GM21360 (cell line): ENCODE measurements around the gene ARHGAP21.

ENCODE experiments used
- ATAC-seq: cut with Tn5 transposase; IDR thresholded peaks from one replicate; pipeline ENCODE4 v1.9.1; 2021; ENCODE audit warnings: mild to moderate bottlenecking, moderate library complexity; ENCODE audit not compliant: unreplicated experiment

ARHGAP21 gene

DNA sequence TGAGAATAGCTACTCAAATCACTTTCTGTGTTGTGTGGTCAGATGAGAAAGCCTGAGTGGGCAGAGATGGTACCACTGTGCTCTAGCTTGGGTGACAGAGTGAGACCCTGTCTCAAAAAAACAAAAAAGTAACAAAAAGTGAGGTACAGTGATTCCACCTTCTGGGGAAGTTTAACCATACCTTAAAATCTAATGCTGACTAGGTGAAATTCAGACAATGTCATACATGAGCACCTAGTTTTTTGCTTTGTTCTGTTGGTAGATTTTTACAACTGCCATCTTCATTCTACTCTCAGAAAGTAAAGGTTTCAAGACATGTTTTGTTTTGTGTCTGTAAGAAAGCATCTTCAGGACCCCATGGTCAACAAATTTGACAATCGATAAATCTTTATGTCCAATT lies 144.2 kb downstream of the ARHGAP21 start:
- ATAC-seq = no peak

DNA sequence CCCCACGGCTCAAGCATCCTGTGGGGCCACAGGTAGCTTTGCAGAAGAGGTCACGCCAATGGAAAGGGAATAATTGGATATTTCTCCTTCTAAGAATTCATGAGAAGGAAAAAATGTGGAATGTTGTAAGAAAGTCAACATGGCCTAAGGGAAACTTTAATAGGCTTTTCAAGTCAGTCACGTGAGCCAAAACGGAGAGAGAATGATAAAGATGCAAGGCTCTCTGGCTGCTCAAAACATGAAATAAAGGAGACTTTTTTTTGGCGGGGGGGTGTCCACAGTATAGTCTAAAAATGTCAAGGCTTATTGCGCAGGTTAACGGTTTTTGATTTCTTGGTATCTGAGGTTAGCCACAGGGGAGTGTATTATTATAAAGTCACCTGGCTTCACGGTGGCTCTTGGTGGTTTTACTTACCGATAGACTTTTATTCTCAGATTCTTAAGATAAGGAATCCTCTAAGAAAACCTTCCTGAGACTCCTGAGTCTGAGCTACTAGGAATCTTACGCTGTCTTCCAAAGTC lies 148.1 kb downstream of the ARHGAP21 start:
- no peak for ATAC-seq

DNA sequence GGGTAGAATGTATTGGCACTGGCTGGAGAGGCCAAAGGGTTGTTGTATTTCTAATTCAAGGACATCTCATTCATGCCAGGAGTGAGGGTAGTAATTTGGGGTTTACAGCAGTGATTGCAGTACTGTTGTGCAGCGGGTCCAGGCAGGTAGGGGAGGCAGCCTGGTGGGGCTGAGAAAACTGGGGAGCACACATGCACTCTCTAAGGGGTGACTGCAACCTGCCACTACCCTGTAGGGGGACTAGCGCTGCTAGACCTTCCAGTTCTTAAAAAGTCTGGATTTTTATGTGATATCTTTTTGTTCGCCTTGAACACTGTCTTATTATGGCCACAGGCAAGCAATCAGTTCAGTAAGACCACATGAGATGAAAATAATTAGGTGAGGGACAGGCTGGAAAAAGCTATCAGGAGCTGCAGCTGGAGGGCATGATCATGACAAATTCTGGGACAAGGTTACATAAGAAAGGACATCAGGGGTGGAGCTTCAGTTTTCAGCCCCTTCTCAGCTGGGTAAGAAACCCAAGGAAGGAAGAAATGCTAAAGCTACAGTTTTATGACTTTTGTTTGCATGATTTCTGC lies 149.0 kb downstream of the ARHGAP21 start:
- ATAC-seq = no peak

DNA sequence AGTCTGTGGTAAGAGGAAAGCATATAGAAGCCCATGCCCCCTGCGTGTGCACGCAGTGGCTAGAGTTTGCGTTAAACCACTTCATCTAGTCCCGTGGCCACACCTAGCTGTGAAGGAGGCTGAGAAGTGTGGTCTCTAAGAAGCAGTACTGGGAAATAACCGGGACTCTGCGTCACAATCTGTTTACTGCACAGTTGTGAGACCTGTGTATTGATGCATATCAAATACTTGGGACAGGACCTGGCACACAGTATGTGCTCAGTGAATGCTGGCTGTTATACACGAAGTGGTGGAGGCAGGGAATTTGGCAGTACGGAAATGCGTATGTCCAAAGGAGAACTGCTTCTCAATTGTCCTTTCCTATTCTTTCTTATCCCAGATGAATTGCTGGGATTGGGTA lies 149.5 kb downstream of the ARHGAP21 start:
- ATAC-seq = no peak

DNA sequence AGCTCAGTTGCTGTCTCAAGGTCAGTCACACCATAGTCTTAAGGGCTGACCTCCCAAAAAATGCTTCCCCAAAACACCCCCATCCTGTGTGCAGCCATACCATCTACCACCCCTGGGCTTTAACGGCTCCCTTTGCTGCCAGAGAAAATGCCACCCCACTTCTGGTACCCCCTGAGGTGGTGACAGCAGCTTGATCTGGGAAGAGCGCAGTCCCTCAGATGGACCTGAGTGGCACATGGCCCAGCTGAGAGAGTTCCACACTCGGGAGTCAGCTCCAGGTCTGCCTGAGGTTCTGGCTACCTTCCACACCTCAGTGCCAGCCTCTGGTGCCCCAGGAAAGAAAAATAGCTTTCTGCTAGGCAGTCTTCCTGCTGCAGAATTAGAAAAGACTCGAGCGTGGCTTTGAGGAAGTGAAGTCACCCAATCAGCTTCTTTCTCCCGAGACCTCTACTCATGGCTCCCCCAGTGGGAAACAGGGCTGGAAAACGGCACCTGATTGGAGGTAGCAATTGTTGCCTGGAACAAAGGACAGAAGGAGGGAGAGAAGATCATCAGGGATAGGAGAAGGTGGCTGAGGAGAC lies 151.7 kb downstream of the ARHGAP21 start:
- no peak for ATAC-seq

DNA sequence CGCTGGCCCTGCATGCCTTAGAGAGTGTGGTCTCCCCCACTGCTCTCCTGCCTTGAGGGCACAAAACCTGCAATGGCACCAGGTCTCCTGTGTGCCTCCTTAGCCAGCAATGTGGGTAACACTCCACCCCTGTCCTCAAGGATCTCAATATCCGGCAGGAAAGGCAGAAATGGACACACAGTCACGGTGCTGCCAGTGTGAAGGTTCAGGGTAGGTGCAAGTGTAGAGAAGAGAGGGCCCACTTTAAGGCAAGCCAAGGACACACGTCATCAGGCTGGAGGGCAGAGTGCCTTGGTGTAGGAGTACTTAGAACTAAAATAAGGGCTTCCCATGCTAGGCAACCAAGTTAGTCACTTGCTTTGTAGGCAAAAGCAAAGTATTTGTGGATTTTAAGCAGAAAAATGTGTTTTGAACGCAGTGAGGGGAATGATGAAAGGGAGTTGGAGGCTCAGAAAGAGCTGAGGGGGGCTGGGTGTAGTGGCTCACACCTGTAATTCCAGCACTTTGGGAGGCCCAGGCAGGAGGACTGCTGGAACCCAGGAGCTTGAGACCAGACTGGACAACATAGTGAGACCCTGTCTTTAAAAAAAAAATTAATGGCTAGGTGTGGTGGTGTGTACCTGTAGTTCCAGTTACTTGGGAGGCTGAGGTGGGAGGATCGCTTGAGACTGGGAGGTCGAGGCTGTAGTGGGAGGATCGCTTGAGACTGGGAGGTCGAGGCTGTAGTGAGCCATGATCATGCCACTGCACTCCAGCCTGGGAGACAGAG lies 152.8 kb downstream of the ARHGAP21 start:
- no peak for ATAC-seq

DNA sequence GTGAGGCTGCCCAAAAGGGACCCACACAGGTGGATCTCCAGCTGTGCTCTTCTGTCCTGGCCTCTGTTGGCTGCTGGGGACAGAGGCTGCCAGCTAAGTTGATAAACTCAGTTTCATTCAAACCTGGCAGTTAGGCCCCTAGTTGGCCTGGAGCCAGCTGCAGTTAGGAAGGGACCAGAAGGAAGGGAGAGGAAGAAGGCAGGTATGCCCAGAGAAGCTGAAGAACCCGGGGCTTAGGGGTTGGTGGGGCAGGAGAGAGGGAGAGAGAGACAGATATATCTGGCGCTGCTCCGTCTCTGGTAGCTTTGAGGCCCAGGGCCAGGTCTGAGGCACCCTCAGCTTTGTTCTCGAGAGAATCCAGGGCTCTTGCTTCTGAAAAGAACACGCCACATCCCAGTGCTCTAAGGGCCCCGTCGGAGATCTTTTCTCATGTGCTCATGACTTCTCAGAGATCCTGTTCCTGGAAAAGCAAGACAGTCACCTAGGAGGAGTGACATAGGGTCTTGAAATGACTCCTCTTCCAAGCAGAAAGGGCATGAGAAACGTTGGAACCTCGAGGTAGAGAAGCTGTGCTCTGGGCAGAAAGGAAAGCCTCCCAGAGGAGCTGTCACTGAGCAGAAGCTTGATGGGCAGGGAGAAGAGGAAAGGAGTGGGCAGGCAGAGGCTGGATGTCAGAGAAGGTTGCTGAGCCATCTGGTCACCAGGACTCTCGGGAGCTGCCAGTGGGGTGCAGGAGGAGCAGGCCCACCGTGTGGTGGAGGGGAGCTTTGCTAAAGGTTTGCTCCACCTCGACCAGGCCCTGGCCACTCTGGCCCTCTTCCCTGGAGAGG lies 153.6 kb downstream of the ARHGAP21 start:
- no peak for ATAC-seq

DNA sequence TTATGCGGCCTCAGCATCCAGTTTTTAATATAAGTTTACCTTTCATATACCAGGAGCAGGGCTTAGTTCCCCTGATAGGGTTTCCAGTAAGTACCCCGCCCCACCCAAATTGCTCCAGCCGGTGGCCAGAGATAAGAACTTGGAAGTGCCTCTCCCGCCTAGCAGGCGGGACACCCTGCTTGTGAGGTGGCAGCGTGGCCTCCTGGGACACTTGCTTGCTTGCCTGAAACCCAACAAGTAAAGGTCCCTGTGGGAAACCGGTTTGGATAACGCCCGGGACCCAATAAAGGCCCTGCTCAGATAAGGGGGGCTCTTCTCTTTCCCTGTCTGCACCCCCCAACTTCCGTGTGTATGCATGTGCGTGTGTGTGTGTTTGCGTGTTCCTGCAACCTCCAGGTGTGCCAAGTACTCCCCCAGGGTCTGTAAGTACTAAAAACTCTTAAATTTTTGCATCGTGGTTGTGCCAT lies 154.3 kb downstream of the ARHGAP21 start:
- no peak for ATAC-seq

DNA sequence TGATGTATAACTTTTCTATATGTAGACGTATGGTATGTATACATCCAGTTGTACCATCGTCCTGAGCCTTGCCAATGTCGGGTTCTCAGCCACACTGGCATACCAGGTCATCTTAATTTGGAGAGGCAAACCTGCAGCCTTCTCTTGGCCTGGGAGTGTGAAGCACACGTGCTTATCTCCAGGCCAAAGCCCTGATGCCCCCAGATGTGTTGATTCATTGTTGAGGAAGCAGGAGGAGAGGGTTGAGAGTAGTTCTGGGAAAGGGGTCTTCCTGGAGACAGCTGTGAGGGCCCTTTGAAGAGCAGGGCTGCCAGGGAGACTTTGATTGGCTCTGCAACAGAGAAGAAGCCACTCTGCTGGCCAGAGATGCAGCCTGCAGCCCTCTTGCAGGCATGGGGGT lies 155.6 kb downstream of the ARHGAP21 start:
- no peak for ATAC-seq

DNA sequence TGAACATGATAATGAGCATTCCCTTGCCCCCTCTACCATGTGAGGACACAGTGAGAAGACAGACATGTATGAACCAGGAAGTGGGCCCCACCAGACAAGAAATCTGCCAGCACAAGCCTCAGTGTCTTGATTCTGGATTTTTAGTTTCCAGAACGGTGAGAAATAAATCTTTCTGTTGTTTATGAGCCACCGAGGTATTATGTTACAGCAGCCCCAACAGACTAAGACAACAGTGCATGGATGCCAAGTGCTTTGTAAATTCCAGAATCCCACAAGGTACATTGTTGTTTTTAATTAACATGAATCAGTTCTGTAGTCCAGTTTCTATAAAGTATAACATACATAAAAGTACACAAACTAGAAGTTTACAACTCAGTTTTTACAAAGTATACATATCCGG lies 162.2 kb downstream of the ARHGAP21 start:
- ATAC-seq = no peak

DNA sequence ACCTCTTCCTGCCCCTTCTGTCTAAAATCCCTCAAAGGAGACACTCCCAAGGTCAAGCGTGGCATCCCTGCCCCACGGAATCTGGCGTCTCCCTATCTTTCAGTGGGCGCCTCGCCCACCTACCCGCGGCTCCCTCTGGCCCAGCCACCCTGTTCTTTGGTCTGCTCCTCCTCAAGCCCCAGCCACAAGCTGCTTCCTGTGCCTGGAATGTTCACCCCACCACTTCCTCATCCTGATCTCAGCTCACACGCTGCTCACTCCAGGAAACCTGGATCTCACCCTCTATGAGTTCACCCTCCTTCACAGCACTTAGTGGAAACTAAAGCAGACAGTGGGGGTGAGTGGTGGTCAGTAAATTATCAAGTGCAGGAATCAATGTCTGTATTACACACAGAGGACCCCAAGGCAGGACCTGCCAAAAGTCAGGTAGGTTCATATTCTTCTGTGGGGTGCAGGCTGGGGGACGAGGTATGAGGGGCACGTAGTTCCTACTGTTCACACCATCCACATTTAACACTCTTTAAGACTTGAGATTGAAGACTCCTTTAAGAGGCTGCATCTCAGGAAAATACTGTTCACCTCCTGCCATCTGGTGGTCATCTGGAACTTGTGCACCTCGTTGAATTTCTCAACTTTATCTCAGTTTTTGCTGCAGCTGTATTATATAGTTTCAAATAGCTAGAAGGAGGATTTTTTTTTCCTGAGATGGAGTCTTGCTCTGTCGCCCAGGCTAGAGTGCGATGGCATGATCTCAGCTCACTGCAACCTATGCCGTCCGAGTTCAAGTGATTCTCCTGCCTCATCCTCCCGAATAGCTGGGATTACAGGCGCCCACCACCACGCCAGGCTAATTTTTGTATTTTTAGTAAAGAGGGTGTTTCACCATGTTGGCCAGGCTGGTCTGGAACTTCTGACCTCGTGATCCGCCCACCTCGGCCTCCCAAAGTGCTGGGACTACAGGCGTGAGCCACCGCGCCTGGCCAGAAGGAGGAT lies 166.6 kb downstream of the ARHGAP21 start:
- peak; percentile 69 for ATAC-seq

DNA sequence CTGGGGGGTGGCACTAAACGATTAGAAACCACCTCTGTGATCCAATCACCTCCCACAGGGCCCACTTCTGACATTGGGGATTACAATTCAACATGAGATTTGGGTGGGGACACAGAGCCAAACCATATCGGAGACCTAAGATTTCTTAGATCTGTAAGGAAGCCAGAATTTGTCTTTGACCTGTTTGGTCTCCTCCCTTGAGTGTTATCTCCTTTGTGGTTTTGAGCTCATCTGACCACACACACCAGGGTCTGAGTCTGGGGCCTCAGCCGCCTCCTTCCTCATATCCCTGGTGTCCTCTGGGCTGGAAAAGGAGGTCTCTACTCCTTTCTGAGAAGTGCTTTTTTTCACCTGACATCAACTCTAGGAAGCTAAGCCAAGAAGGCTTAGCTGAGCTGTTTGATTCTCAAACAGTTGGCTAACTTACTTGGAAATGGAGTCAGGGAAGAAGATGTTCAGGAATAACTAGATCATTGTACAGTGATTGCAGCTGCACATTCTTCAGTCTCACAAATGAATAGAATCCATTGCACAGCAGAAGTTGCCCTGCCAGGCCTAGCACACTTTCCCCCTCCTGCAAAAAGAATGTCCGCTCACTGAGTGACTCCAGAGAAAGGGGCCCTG lies 167.4 kb downstream of the ARHGAP21 start:
- ATAC-seq = no peak

DNA sequence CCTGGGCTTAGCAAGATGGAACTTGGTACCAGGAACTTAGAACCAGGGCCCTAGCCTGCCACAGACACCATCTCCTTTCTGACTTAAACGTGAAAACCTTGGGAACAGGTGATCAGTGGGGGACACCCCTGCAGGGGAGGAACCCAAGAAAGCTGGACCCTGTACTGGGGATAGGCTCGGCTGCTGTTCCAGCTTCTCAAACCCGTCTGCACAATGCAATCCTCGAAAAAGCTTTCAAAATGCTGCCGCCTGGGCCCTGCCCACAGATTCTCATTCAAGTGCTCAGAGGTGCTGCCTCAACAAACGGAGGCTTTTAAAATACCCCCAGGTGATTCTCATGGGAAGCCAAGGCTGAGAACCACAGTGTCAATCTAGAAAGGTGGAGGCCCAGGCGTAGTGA lies 169.7 kb downstream of the ARHGAP21 start:
- ATAC-seq = no peak

DNA sequence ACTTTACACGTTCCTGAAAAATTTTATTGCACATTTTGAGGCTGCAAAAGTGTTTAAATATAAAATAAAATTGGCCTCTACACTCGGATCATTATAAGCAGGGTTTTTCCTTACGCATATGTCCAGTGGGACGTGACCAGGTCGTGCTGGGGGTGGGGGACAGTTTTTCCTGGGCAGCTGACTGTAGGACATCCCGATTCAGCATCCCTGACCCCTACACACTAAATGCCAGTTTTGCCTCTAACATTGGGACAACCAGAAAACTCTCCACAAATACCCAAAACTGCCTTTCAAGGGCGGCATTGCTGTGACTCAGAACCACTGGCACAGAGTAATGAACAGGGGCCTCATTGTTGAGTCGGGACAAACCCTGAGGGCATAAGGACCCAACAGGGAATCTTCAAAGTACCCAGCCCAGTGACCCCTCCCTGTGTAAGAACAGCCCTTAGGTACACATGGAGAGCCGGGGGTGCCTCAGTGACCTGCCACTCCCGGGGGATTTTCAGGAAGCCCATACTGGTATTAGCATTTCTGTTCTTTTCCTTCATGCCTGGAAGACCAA lies 170.6 kb downstream of the ARHGAP21 start:
- no peak for ATAC-seq

DNA sequence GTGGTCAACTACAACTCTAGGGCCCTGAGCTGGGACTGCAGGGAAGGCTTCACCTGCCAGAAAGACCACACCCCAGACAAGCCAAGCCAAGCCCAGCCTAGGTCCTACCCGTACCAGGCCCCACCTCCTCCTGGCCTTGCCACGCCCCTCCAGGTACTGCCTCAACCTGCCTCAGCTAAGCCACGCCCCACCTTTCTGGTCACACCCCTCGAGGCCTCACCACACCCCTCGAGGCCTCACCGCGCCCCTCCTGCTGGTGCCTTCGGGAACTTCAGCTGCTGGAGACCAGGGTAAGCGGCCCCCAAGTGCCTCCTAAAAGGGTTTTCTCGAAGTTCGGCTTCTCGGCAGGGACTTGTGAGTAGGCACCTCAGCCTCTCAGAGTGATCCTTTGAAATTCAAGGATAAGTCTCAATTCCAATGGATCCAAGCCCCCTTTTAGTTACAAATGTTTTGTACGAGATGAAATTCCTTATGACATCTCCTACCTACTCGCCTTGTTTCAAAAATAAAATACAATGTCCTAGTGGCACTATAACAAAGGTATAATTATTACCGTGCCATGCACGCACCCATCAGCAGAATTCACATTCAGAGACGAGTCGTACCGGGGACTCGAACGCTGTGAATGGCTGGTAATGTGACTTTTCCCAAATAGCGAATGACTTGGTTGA lies 171.2 kb downstream of the ARHGAP21 start:
- peak; percentile 62 for ATAC-seq

DNA sequence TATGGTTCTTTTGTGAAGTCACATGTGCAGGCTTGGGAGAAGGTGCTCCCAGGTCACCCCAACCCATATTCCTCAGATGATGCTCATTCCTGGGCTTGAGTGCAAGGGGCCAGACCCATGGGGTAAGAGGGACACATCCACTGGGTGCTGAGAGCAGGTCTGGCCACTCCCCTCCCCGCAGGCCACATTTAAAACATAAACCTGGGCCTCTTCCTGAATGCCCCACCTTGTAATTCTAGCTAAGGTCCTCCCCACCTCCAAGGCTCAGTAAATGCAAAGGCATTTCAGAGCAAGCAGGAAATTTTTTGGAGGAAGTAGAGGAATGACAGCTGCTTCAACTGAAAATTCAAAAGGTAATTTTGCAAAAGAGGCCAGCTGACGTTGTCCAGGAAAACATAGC lies 172.5 kb downstream of the ARHGAP21 start:
- no peak for ATAC-seq

DNA sequence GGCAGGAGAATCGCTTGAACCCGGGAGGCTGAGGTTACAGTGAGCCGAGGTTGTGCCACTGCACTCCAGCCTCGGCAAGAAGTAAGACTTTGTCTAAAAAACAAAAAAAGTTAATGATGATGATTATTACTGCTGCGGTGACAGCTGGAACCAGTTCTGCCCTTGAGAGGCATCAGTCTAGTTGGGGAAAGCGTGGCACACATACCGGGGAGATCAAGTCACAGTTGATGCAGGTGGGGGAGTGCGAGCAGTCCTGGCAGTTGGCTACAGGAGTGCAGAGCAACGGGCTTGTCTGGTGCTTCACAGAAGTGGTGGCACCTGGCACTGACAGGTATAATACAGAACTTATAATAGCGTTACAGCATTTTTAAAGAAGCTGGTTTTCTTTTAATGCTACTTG lies 173.0 kb downstream of the ARHGAP21 start:
- no peak for ATAC-seq

DNA sequence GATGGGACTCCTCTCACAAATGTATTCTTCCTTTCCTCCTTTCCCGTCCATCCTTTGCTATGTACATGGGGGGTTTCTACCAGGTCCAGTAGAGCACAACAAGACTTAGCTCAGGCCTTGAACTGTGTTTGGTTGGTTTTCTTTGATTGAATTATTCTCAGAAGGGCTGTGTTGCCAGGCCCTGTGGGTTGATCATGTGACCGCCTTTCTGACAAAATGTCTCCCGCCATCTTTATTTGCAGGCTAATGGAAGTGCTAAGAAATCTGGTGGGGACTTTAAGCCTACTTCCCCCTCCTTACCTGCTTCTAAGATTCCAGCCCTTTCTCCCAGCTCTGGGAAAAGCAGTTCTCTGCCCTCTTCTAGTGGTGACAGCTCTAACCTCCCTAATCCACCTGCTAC lies 178.1 kb downstream of the ARHGAP21 start:
- no peak for ATAC-seq

DNA sequence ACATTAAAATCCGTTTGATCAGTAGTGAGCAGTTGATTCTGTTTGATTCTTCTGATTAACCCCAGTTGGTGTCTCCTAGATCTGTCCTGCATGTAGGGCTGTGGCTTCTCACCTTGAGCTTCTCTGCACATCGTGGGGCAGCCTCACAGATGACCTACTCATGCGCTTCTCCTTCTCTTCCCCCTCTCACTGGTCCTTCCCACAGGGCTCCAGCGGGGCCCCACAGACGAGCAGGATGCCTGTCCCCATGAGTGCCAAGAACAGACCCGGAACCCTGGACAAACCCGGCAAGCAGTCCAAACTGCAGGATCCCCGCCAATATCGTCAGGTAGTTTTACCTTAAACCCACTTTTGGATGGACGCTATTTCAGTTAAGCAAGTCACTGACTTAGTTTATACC lies 178.9 kb downstream of the ARHGAP21 start:
- ATAC-seq = no peak
